ENCODE measurements around the gene SCN9A.
"Not testable (repeated sequence)": the region's sequence is repeated elsewhere in the genome, so short reads cannot be mapped to it uniquely, and the experiment has no call there.

The SCN9A gene

GRCh38 chr2:166242309-166242708, 133.4 kb downstream of the SCN9A start:
- DNase-seq (ENCODE audit: low spot score) = no peak

GRCh38 chr2:166240387-166241313, 135.1 kb downstream of the SCN9A start:
- no peak for DNase-seq (ENCODE audit: low spot score)

GRCh38 chr2:166239548-166239947, 136.2 kb downstream of the SCN9A start:
- DNase-seq (ENCODE audit: low spot score) = no peak

- no peak for DNase-seq (ENCODE audit: low spot score)
These were observed 137.6 kb downstream of the SCN9A start for GRCh38 chr2:166238176-166238575.

GRCh38 chr2:166234112-166234846, 141.5 kb downstream of the SCN9A start:
- DNase-seq (ENCODE audit: low spot score) = no peak

- no peak for DNase-seq (ENCODE audit: low spot score)
These were observed 142.5 kb downstream of the SCN9A start for GRCh38 chr2:166233244-166233643.

- DNase-seq (ENCODE audit: low spot score) = no peak
These were observed 145.0 kb downstream of the SCN9A start for GRCh38 chr2:166230724-166231070.

- DNase-seq (ENCODE audit: low spot score) = no peak
These were observed 145.6 kb downstream of the SCN9A start for GRCh38 chr2:166230024-166230723.

GRCh38 chr2:166229678-166230023, 146.1 kb downstream of the SCN9A start:
- no peak for DNase-seq (ENCODE audit: low spot score)

GRCh38 chr2:166224197-166224596, 151.5 kb downstream of the SCN9A start:
- DNase-seq (ENCODE audit: low spot score) = no peak

GRCh38 chr2:166223298-166223697, 152.4 kb downstream of the SCN9A start:
- DNase-seq (ENCODE audit: low spot score) = no peak

- no peak for DNase-seq (ENCODE audit: low spot score)
These were observed 164.7 kb downstream of the SCN9A start for GRCh38 chr2:166211079-166211478.

GRCh38 chr2:166209944-166210343, 165.8 kb downstream of the SCN9A start:
- not testable (repeated sequence) for DNase-seq (ENCODE audit: low spot score)

GRCh38 chr2:166209367-166209766, 166.4 kb downstream of the SCN9A start:
- not testable (repeated sequence) for DNase-seq (ENCODE audit: low spot score)

- DNase-seq (ENCODE audit: low spot score) = not testable (repeated sequence)
These were observed 169.6 kb downstream of the SCN9A start for GRCh38 chr2:166206153-166206552.

- no peak for DNase-seq (ENCODE audit: low spot score)
These were observed 173.0 kb downstream of the SCN9A start for GRCh38 chr2:166202778-166203177.

GRCh38 chr2:166197446-166197845, 178.3 kb downstream of the SCN9A start:
- no peak for DNase-seq (ENCODE audit: low spot score)

GRCh38 chr2:166193407-166193806, 182.3 kb downstream of the SCN9A start:
- DNase-seq (ENCODE audit: low spot score) = no peak

GRCh38 chr2:166188084-166188483, 187.7 kb downstream of the SCN9A start:
- no peak for DNase-seq (ENCODE audit: low spot score)

- no peak for DNase-seq (ENCODE audit: low spot score)
These were observed 191.0 kb downstream of the SCN9A start for GRCh38 chr2:166184789-166185188.

- DNase-seq (ENCODE audit: low spot score) = no peak
These were observed 194.0 kb downstream of the SCN9A start for GRCh38 chr2:166181813-166182154.

- DNase-seq (ENCODE audit: low spot score) = peak; percentile 61
These were observed 194.6 kb downstream of the SCN9A start for GRCh38 chr2:166180951-166181812.

Measured in D341Med (cell line).